Ovary (tissue), 3 donors: ENCODE measurements around the gene JARID2.

Experiments
- CTCF ChIP-seq, 3 donors: fragments of 450-650 bp in 2 of 3; fragments of 200-600 bp in 1 of 3; IDR thresholded peaks; one replicate each; pipeline versions ENCODE4 v1.5.1 to v1.8.0; 2016 to 2022; ENCODE audit warnings: antibody characterized with exemption in 3 of 3, mild to moderate bottlenecking in 1 of 3
- POLR2A ChIP-seq: fragments of 450-650 bp; IDR thresholded peaks from one replicate; pipeline ENCODE4 v1.6.1; 2017; ENCODE audit warnings: antibody characterized with exemption, mild to moderate bottlenecking, moderate library complexity
- donor health status: DM: no; HTN: no; CAD: no.

GRCh38 chr6:15479761-15480160, 233.9 kb downstream of the JARID2 start:
- TF ChIP-seq CTCF (IDR thresholded peaks at IDR 0.05): no peak
- TF ChIP-seq POLR2A: no peak
